GM19467 (cell line): ENCODE data around the gene GPC5.
"Not testable (repeated sequence)": the region's sequence is repeated elsewhere in the genome, so short reads cannot be mapped to it uniquely, and the experiment has no call there.

Experiments used
- ATAC-seq: cut with Tn5 transposase; IDR thresholded peaks from one replicate; pipeline ENCODE4 v1.9.1; 2021; ENCODE audit warnings: mild to moderate bottlenecking, moderate library complexity; ENCODE audit not compliant: unreplicated experiment

GPC5 gene

GRCh38 chr13:92494915-92495314 is 1096.5 kb downstream of the GPC5 start:
- ATAC-seq = no peak

GRCh38 chr13:92500192-92500591 is 1101.8 kb downstream of the GPC5 start:
- ATAC-seq = no peak

GRCh38 chr13:92510416-92510815 is 1112.0 kb downstream of the GPC5 start:
- ATAC-seq = no peak

- ATAC-seq = no peak
Observed at GRCh38 chr13:92512852-92513251, 1114.4 kb downstream of the GPC5 start.

GRCh38 chr13:92513672-92514071 is 1115.3 kb downstream of the GPC5 start:
- no peak for ATAC-seq

GRCh38 chr13:92514420-92515125 is 1116.2 kb downstream of the GPC5 start:
- no peak for ATAC-seq

GRCh38 chr13:92516878-92517277 is 1118.5 kb downstream of the GPC5 start:
- ATAC-seq = not testable (repeated sequence)

- ATAC-seq = not testable (repeated sequence)
Observed at GRCh38 chr13:92518622-92519021, 1120.2 kb downstream of the GPC5 start.

GRCh38 chr13:92530364-92530763 is 1131.9 kb downstream of the GPC5 start:
- no peak for ATAC-seq

- no peak for ATAC-seq
Observed at GRCh38 chr13:92535222-92536006, 1137.0 kb downstream of the GPC5 start.

GRCh38 chr13:92537471-92537870 is 1139.0 kb downstream of the GPC5 start:
- ATAC-seq = no peak

- no peak for ATAC-seq
Observed at GRCh38 chr13:92538164-92538563, 1139.7 kb downstream of the GPC5 start.

- not testable (repeated sequence) for ATAC-seq
Observed at GRCh38 chr13:92539148-92539547, 1140.7 kb downstream of the GPC5 start.

GRCh38 chr13:92547266-92547665 is 1148.8 kb downstream of the GPC5 start:
- no peak for ATAC-seq

- ATAC-seq = no peak
Observed at GRCh38 chr13:92549276-92549675, 1150.9 kb downstream of the GPC5 start.

GRCh38 chr13:92553470-92554114 is 1155.2 kb downstream of the GPC5 start:
- no peak for ATAC-seq

- no peak for ATAC-seq
Observed at GRCh38 chr13:92560883-92561282, 1162.5 kb downstream of the GPC5 start.

- ATAC-seq = no peak
Observed at GRCh38 chr13:92564942-92565341, 1166.5 kb downstream of the GPC5 start.

GRCh38 chr13:92566767-92567166 is 1168.3 kb downstream of the GPC5 start:
- ATAC-seq = no peak

- ATAC-seq = no peak
Observed at GRCh38 chr13:92572190-92572589, 1173.8 kb downstream of the GPC5 start.

- ATAC-seq = no peak
Observed at GRCh38 chr13:92573467-92574057, 1175.1 kb downstream of the GPC5 start.
